Measurements from ENCODE around the gene CLCN3.
A peak's percentile ranks its signal among the peaks of the same experiment; 100 is the strongest.
"Not testable (repeated sequence)": the region's sequence is repeated elsewhere in the genome, so short reads cannot be mapped to it uniquely, and the experiment has no call there.

The CLCN3 gene

DNA sequence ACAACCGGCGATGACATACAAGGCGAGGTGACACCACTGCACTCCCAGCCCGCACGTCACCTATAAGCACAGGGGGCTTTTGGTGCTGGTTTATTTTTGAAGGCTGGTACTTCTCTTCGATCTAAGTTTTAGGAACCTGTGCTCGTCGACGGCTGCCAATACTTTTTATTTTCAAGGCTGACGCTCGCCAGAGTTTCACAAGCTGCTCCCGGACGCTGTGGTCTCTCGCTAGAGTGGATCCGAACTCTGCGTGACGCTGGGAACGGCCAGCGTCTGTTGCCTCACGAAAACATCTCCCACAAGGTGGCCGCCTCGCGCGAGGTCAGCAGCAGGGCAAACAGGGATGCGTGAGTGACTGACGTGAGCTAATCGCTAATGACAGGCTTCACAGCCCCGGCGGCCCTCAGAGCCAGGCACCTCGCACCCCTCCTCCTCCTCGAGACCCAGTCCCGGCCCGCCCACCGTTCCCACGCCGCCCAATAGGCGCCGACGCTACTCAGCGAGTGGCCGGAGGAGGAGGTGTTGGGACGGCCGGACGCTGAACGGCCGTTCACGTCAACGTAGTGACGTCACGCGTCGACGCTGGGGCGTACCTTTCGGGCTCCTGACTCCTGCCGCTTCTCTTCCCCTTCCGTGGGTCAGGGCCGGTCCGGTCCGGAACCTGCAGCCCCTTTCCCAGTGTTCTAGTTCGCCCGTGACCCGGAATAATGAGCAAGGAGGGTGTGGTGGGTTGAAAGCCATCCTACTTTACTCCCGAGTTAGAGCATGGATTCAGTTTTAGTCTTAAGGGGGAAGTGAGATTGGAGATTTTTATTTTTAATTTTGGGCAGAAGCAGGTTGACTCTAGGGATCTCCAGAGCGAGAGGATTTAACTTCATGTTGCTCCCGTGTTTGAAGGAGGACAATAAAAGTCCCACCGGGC is at the start of gene CLCN3:
CLCN3 (plus strand) TSS at position 621 of the 922 bp plus-strand sequence. CDS start 15,351 bp downstream, outside the sequence.
- peak; percentile 79 for DNase-seq (ENCODE audit: low read depth)

- not testable (repeated sequence) for DNase-seq (ENCODE audit: low read depth)
These were observed 49.4 kb upstream of the CLCN3 start for GRCh38 chr4:169571012-169571411.

GRCh38 chr4:169571435-169571834 is 48.9 kb upstream of the CLCN3 start:
- DNase-seq (ENCODE audit: low read depth), result no peak

DNA sequence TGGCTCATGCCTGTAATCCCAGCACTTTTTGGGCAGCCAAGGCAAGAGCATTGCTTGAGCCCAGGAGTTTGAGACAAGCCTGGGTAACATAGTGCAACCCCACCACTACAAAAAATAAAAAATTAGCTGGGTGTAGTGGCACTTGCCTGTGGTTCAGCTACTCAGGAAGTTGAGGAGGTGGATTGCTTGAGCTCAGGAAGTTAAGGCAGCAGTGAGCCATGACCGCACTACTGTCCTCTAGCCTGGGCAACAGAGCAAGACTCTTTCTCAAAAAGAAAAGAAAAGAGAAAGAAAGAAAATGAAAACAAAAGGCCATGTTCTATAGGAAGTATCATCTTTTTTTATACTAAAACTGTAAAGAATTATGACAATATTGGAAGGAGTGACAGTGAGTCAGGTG is 46.5 kb upstream of the CLCN3 start:
- DNase-seq (ENCODE audit: low read depth), result no peak

DNA sequence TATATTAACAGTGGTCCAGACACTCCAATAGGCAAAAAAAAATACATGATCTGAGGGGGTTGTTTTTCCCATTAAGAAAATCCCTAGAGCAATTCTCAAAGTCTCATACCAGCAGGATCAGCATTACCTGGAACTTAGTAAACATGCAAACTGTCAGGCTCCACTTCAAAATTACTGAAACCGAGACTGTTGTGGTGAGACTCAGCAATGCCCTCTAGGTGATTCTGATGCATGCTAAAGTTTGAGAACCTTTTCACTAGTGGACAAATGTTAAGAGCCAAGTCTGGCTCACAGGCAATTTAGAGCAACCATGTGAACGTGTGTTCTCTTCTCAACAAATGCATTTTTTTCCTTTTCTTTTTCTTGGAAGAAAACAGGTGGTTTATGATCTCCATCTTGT is 38.2 kb upstream of the CLCN3 start:
- DNase-seq (ENCODE audit: low read depth), result no peak

DNA sequence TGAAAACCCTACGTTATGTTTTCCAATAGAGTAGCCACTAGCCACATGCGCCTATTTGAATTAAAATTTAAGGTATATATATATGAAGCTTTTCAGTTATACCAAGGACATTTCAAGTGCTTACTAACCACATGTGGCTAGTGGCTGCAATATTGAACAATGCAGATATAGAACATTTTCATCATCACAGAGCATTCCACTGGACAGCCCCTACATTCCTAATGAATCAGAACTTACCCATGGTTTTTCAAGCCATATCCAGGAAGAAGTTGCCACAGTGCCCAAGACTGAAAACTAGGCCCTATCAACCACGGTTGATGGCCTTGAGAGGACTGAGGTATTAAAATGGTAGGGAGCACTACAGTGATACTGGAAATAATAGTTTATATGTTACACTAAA is 37.7 kb upstream of the CLCN3 start:
- no peak for DNase-seq (ENCODE audit: low read depth)

DNA sequence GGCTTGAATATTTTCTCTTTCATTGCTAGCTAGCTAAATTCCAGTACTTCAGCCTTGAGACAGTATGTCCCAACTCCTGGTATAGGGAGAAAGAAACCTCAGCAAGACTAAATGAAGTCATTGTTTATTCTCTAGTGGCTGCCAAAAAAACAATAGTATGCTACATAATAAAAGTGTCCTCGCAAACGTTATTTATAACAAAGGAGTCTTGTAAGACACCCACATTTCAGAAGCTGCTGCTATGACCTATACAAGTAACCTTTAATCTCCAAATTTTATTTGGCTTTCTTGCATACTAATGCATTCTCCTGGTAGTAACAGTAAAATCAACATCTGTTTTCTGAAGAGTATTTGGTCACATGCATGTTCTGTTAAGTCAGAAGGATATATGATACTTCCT is 36.8 kb upstream of the CLCN3 start:
- no peak for DNase-seq (ENCODE audit: low read depth)

DNA sequence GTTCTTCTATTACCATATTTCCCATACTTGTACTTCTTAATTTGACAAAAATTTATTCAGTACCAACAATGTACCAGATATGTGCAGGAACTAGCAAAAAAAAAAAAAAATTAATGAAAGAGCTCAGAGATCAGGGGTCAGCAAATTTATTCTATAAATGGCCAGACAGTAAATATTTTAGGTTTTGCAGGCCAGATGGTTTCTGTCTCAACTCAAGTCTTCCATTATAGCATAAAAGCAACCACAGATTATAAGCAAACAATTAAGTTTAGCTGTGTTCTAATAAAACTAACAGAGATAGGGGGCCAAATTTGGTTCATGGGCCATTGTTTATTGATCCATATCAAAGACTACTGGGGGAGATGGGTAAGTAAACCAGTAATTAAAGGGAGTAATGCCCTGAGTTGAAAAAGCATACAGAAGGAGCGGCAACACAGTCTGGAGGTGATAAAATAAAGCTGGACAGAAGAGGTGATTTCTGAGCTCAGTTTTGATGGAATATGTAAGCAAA is 27.3 kb upstream of the CLCN3 start:
- DNase-seq (ENCODE audit: low read depth), result no peak

GRCh38 chr4:169594560-169595195 is 25.7 kb upstream of the CLCN3 start:
- no peak for DNase-seq (ENCODE audit: low read depth)

- DNase-seq (ENCODE audit: low read depth), result no peak
These were observed 19.2 kb upstream of the CLCN3 start for GRCh38 chr4:169601016-169601771.

- no peak for DNase-seq (ENCODE audit: low read depth)
These were observed 17.1 kb upstream of the CLCN3 start for GRCh38 chr4:169603312-169603711.

DNA sequence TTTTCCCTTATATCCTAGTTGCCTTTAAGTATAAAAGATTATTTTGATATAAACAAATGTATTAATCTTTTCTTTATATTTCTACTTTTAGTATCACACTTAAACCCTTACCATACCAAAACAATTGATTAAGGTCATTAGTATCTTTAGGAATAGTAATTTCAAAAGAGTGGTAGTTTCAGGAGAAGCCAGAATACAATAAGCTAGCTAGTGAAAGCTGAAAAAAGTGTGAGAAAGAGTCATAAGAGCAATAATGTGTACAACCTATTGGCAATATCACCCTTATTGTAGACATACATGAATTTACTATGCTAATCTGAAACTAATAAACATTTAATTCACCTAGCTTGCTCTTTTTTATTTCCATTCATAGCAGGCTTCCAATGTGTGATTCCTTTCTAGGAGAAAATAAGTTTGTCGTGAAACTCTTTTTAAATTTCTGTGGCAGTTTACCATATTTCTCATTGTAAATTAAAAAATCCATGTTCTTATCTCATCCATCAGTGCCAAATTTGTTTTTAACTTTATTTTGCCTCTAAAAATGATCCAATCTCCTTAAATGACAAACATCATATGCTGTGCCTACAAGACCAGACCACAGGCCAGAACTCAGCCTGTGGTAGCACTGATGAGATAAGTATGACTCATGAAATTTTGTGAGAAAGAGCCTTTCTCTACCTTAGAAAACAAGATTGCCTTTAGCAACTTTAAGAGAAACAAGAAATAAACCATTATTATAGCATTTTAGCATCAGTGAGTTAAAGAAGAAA is 16.1 kb upstream of the CLCN3 start:
- no peak for DNase-seq (ENCODE audit: low read depth)

DNA sequence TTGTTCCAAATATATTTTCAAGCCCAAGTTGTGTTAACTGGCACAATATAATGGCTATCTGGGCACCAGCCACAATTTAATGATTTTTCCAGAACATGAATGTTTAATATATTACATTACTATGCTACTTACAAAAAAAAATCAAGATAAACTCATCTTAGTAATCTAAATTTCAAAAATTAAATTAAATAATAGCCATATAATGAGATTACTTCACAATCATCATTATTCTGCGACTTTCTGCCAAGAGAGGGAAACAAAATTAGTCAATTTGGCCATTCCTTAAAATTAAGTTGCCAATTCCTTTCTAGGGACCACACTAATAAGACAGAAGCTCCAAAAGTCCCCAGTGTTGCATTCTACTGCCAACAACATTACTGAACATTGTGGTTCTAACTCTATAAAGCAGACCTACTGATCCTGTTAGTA is 15.5 kb upstream of the CLCN3 start:
- no peak for DNase-seq (ENCODE audit: low read depth)

GRCh38 chr4:169611157-169611556 is 9.2 kb upstream of the CLCN3 start:
- no peak for DNase-seq (ENCODE audit: low read depth)

GRCh38 chr4:169611991-169612870 is 8.1 kb upstream of the CLCN3 start, which contains the start of gene NEK1:
NEK1 (minus strand) TSS chr4:169612583; CDS start chr4:169602630, 9,953 bp downstream.
- peak; percentile 81 for DNase-seq (ENCODE audit: low read depth)

- DNase-seq (ENCODE audit: low read depth), result peak; percentile 61
These were observed 7.2 kb upstream of the CLCN3 start for GRCh38 chr4:169612871-169613859.

DNA sequence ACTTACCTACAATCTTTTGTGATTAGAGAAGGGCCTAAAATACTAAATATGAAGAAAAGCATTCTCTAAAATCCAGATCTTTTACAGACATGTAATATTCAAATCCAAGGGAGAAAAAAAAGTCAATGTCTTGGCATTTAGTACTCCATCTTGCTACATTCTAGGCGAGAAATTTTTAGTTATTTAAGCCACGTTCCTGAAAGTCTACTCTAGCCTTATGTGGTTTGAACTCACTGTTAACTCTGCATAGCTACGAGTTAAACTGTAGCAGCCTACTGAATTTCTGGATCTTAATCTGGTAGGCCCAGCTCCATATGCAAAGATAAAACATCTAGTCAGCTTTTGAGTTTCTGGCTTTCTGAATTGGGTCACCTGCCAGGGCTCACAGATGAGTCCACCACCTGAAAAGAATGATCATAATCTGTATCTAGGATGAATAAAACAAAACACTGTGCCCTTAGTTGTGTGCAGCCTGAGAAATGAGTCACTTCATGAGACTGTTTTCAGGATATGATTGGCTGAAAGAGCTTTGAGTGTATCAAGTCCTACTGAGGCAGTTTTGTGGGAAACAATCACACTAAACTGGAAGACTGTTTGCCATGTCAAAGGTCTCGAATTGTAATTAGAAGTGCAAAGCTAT is 4.8 kb upstream of the CLCN3 start:
- no peak for DNase-seq (ENCODE audit: low read depth)

GRCh38 chr4:169616846-169617245 is 3.5 kb upstream of the CLCN3 start:
- DNase-seq (ENCODE audit: low read depth), result no peak

GRCh38 chr4:169617306-169617705 is 3.1 kb upstream of the CLCN3 start:
- DNase-seq (ENCODE audit: low read depth), result no peak
